ENCODE measurements around the gene ENPEP. TPM values are rescaled to one million over a fixed set of nuclear protein-coding genes. Genes with fewer than 3 reads are reported as not detected.

The ENPEP gene
- total and polyA plus RNA-seq, 12 donors = 2.5 to 9.0 (median 4.9) TPM

- no peaks in the 10 kb centered on the region for H3K4me1 ChIP-seq (replicated peaks in 1 of 2)
- no peak overlapping the region for H3K4me3 ChIP-seq
Measured at GRCh38 chr4:110612631-110613269, 136.8 kb downstream of the ENPEP start.

GRCh38 chr4:110613745-110614144 lies 137.8 kb downstream of the ENPEP start:
- Histone ChIP-seq H3K36me3 (replicated peaks in 1 of 2) (no peaks in the 10 kb centered on the region), H3K9me3 (replicated peaks in 1 of 3) (no peaks in the 10 kb centered on the region), H3K4me3 (no peak overlapping the region), H3K27me3 (peaks cover 85% of the 10 kb centered on the region), H3K27ac (no peak overlapping the region), H3K4me1 (replicated peaks in 1 of 2) (no peaks in the 10 kb centered on the region)
- 11 to 23% (median 13%) methylated on average over 3 of the region's 3 CpGs for WGBS, 4 donors
- TF ChIP-seq CTCF (IDR thresholded peaks at IDR 0.05) (no peak), POLR2A (IDR thresholded peaks at IDR 0.05) (no peak)
- DNase-seq = no peak
- intact Hi-C loops (cut with DNase I) = no loop called here

More at GRCh38 chr4:110612631-110613269, 136.8 kb downstream of the ENPEP start:
- no peak overlapping the region for H3K27ac ChIP-seq
- 11 to 19% (median 15%) methylated on average over 20 to 23 of the region's 23 CpGs for WGBS, 4 donors
- H3K9me3 ChIP-seq (replicated peaks in 1 of 3) = no peaks in the 10 kb centered on the region
- peaks cover 78% of the 10 kb centered on the region for H3K27me3 ChIP-seq
- no peak for DNase-seq
- TF ChIP-seq CTCF (IDR thresholded peaks at IDR 0.05) = no peak
- TF ChIP-seq POLR2A (IDR thresholded peaks at IDR 0.05) = no peak
- intact Hi-C loops (cut with DNase I) = no loop called here
- no peaks in the 10 kb centered on the region for H3K36me3 ChIP-seq (replicated peaks in 1 of 2)

- Histone ChIP-seq H3K4me1 (replicated peaks in 1 of 2) (no peaks in the 10 kb centered on the region), H3K27ac (no peak overlapping the region), H3K36me3 (replicated peaks in 1 of 2) (no peaks in the 10 kb centered on the region), H3K4me3 (no peak overlapping the region), H3K9me3 (replicated peaks in 1 of 3) (no peaks in the 10 kb centered on the region), H3K27me3 (peaks cover 91% of the 10 kb centered on the region)
- intact Hi-C loops (cut with DNase I) = no loop called here
- DNase-seq = no peak
- 13 to 17% (median 16%) methylated on average over 27 of the region's 27 CpGs for WGBS, 4 donors
- TF ChIP-seq POLR2A (IDR thresholded peaks at IDR 0.05) = no peak
- no peak for TF ChIP-seq CTCF (IDR thresholded peaks at IDR 0.05)
Measured at GRCh38 chr4:110614173-110614963, 138.4 kb downstream of the ENPEP start.

Small RNA genes within 50 kb of the gene (small RNA-seq; reads per million reads assigned to genes)
- 0 reads per million in 2 donors for gene RF00494

Other genes starting within 250 kb of the ENPEP start
- gene PITX2, start 146.9 kb downstream of the ENPEP start, total RNA-seq = under 1 TPM in 1 of 9 donors, not detected in 8; 0.22 TPM
- gene PITX2, start 146.9 kb downstream of the ENPEP start, polyA plus RNA-seq = not detected

All from adrenal gland (tissue), 12 donors.